NCI-H524 (cell line): ENCODE data around the gene TMEM150A.
"Not testable (repeated sequence)": the region's sequence is repeated elsewhere in the genome, so short reads cannot be mapped to it uniquely, and the experiment has no call there.

Source experiments
- DNase-seq, 2 experiments: peaks; one replicate each; lab custom pipeline; 2025; lab: John Stamatoyannopoulos, UW

TMEM150A gene, protein sequence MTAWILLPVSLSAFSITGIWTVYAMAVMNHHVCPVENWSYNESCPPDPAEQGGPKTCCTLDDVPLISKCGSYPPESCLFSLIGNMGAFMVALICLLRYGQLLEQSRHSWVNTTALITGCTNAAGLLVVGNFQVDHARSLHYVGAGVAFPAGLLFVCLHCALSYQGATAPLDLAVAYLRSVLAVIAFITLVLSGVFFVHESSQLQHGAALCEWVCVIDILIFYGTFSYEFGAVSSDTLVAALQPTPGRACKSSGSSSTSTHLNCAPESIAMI

DNA sequence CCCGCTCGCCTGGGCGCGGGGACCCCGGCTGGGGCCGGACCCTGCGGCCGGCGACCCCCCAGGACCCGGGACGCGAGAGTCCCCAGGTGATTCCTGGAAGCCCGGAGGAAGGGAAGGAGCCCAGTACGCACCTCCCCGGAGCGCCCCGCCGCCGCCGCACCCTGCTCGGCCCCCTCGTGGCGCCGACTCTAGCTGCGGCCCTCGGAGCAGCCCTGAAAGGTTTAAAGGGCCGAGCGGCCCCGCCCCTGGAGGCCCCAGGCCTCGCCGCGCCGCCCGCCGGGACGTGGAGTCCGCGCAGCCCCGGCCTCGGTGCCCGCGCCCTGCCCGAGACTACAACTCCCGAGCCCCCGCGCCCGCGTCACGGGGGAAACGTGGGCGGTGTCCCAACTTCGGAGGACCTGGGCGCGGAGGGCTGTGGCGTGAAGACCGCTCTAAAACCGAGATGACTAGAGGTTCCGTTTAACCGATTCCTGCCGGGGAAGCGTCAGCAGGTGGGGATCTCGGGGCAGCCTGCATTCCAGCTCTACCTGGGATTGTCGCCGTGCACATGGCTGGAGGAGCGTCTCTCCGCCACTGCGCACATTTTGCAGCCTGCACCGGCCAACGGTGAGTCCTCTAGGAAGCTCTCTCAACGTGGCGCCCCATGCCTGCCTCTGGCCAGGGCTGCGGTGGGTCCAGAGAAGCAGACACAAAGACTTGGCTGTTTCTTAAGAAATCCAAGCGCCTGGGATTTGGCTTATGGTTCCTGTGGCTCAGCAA lies at the start of gene TMEM150A:
Gene TMEM150A (minus strand): TSS at position 223 of the 759 bp plus-strand sequence. CDS start 750 bp downstream, outside the sequence.
- peak; percentile 81 to 88 for DNase-seq

DNA sequence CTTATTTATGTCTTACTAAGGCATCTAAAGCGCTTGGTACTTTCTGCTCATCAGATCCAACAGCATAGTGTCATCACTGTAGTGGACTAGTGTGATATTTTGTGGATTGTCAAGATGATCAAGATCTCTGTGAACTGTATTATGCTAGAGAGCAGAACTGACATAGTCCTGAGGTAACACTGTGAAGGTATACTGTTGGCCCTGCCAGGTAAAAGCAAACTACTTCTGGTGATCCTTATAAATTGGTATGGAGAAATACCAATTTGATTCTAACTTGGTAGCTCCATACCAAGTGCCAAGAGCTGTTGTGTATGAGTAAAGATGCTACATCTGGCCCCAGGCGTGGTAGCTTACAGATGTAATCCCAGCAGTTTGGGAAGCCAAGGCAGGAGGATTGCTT lies 49.6 kb upstream of the TMEM150A start:
- no peak for DNase-seq

DNA sequence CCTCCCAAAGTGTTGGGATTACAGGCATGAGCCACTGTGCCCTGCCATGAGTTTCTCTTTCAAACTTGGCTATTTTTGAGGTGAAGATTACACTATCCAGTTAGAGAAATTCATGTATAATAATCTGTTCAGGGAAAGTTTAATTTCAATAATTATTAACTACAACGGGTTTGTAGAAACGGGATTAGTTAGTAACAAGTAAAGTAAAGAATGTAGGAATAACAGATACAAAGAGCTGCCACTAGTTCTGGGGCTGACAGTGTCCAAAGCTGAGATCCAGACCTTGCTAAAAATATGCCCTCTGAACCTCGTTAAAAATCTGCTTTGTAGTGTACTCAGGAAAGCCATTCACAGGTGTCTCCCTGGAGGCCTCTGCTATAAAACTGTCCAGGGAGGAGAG lies 48.6 kb upstream of the TMEM150A start:
- DNase-seq = no peak

GRCh38 chr2:85650456-85650855 lies 48.0 kb upstream of the TMEM150A start:
- DNase-seq = no peak

- no peak for DNase-seq
These were observed 47.0 kb upstream of the TMEM150A start for GRCh38 chr2:85649201-85650190.

- peak in 1 of 2 experiments; percentile 12 for DNase-seq
These were observed 46.1 kb upstream of the TMEM150A start for GRCh38 chr2:85648619-85649018.

- no peak for DNase-seq
These were observed 45.5 kb upstream of the TMEM150A start for GRCh38 chr2:85647823-85648526.

DNA sequence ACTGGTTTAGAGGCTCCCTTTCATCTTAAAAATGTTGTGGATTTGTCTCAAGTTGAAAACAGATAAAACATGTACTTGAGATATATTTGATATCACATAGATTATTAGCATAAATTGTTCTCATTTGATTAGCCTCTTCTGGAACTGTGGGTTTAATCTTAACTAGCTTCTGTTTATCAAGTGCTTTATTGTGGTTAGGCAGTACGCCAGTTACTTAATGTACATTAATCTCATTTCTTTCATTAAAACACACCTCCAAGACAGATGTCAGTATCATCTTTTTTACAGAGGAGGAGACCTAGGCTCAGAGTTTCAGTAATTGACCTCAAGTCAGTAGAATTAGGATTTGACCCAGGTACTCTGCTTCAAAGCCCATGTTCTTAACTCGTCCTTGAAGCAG lies 43.7 kb upstream of the TMEM150A start:
- DNase-seq = no peak

GRCh38 chr2:85644909-85645308 lies 42.4 kb upstream of the TMEM150A start:
- no peak for DNase-seq

DNA sequence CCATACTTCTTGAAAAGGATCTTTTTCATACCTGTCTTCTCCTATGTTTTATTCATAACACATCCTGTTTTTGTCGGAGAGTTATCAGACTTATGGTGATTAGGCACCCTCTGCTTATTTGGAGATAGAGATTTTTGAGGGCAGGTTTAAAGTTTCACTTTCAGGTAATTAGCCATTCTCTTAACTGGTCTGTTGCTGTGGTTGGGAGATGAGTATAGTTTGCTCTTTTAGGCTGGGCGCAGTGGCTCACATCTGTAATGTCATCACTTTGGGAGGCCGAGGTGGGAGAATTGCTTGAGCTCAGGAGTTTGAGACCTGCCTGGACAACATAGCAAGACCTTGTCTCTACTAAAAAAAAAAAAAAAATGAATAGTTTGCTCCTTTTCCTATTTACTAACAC lies 40.2 kb upstream of the TMEM150A start:
- no peak for DNase-seq

DNA sequence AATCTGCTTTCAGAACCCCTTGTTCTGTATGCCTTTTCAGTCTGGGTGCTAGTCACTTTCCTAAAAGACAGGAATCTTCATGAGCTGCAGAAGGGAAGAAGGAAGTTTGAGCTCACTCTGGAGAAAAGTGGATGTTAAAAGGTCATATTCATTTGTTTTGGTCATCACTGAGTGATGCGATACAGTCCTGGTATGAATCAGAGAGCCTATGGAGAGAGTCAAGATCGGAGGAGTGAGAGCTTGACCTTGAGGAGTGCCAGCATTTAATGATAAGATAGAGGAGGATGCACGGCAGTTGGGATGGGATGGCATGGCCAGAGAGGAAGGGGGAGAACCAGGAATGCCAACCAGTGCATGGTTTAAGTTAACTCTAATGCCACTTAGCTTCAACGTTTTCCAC lies 33.1 kb upstream of the TMEM150A start:
- DNase-seq = no peak

DNA sequence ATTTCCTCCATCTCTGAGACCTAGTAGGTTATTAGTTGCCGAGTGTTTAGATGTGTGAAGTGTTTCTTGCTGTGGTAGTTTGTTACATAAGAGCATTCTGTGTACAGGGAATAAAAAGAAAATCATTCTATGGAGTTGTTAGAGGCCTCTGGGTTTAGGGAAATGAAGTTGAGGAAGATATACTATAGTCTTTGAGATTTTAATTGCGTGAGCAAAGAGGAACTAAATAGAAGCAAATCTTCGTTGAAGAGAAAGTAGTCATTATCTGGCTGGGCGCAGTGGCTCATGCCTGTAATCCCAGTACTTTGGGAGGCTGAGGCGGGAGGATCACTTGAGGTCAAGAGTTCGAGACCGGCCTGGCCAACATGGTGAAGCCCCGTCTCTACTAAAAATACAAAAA lies 32.5 kb upstream of the TMEM150A start:
- no peak for DNase-seq

DNA sequence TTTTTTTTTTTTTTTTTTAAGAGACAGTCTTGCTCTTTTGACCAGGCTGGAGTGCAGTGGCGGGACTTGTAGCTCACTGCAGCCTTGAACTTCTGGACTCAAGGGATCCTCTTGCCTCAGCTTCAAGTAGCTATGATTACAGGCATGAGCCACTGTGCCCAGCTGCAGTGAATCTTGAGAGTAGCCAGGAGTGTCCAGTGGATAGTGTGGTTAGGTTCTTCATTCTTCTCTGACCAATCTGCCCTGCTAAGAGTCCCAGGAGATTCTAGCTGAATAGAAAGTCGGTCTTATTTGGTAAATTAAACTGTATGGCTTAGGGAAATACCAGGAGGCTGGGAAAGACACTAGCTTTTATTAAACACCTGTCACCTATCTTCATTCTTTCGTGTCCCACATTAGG lies 28.8 kb upstream of the TMEM150A start:
- no peak for DNase-seq

GRCh38 chr2:85628658-85629057 lies 26.2 kb upstream of the TMEM150A start:
- DNase-seq = no peak

- DNase-seq = no peak
These were observed 21.5 kb upstream of the TMEM150A start for GRCh38 chr2:85623991-85624390.

GRCh38 chr2:85621338-85621737 lies 18.8 kb upstream of the TMEM150A start:
- no peak for DNase-seq

- no peak for DNase-seq
These were observed 17.1 kb upstream of the TMEM150A start for GRCh38 chr2:85619617-85620016.

DNA sequence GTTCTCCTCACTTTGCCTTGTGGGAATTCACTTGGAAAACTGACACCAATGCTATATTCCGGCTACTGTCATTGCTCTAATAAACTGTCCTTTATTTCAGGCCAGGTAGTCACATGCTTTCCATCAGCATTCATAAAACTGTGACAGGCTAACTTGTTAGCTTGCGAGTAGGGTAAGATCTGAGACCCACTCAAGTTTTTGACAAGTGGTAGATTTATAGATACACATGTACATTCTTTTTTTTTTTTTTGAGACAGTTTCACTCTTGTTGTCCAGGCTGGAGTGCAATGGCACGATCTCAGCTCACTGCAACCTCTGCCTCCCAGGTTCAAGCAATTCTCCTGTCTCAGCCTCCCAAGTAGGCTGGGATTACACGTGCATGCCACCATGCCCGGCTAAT lies 15.2 kb upstream of the TMEM150A start:
- DNase-seq = not testable (repeated sequence)

DNA sequence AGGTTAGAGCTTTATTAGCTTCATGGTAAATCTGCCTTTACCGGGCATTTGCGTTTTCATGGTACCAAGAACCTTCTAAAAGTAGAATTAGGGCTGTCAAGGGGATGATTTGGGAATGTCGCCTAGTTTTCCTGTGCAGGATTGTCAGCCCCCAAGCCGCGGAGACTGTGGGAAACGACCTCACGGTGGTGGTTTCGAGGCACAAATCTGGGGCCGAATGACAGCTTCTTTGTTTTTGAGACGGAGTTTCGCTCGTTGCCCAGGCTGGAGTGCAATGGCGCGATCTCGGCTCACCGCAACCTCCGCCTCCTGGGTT lies 12.9 kb upstream of the TMEM150A start:
- DNase-seq = no peak

- DNase-seq = not testable (repeated sequence)
These were observed 12.3 kb upstream of the TMEM150A start for GRCh38 chr2:85614757-85615156.

DNA sequence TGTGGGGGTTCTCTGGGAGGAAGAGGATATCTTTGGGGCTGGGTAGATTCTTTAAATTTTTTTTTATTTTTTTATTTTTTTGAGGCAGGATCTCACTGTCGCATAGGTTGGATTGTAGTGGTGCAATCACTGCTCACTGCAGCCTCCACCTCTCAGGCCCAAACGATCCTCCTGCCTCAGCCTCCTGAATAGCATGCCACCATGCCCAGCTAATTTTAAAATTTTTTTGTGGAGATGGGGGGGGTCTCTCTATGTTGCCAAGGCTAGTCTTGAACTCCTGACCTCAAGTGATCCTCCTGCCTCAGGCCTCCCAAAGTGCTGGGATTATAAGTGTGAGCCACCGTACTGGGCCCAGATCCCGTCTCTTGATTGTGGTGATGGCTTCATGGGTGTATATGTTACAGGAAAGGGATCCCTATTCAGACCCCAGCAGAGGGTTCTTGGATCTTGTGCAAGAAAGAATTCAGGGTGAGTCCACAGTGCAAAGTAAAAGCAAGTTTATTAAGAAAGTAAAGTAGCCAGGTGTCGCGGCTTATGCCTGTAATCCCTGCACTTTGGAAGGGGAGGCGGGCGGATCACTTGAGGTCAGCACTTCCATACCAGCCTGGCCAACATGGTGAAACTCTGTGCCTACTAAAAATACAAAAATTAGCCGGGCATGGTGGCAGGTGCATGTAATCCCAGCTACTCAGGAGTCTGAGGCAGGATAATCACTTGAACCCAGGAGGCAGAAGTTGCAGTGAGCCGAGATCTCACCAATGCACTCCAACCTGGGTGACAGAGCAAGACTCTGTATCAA lies 11.4 kb upstream of the TMEM150A start:
- DNase-seq = peak in 1 of 2 experiments; percentile 47
